Ascending aorta (tissue), 2 donors: ENCODE data around the gene SCN7A. TPM values are rescaled to one million over a fixed set of nuclear protein-coding genes. Genes with fewer than 3 reads are reported as not detected.

Source experiments
- DNase-seq, 2 donors: peaks; one replicate each; pipeline ENCODE4 v3.0.0-alpha.2; 2019; ENCODE audit warnings: low spot score in 2 of 2
- H3K27ac ChIP-seq, 2 donors: fragments of 200-600 bp; sonication (generic); one replicate each; pipeline ENCODE4 v1.5.1; 2016 to 2017; ENCODE audit warnings: mild to moderate bottlenecking in 1 of 2
- H3K27me3 ChIP-seq: fragments of 200-600 bp; sonication (generic); one replicate; pipeline ENCODE4 v1.5.1; 2017
- H3K36me3 ChIP-seq, 2 donors: fragments of 200-600 bp; sonication (generic); one replicate each; pipeline ENCODE4 v1.5.1; 2016
- H3K4me1 ChIP-seq, 2 donors: fragments of 200-600 bp; sonication (generic); one replicate each; pipeline ENCODE4 v1.5.1; 2016 to 2017; ENCODE audit warnings: mild to moderate bottlenecking in 1 of 2
- H3K4me3 ChIP-seq, 2 donors: fragments of 200-600 bp; sonication (generic); one replicate each; pipeline ENCODE4 v1.5.1; 2016 to 2017; ENCODE audit warnings: mild to moderate bottlenecking in 1 of 2
- H3K9me3 ChIP-seq, 2 donors: fragments of 200-600 bp; sonication (generic); one replicate each; pipeline ENCODE4 v1.5.1; 2016
- CTCF ChIP-seq, 3 experiments: fragments of 200-600 bp in 2 of 3; fragments of 450-650 bp in 1 of 3; sonication (generic) in 2 of 3; IDR thresholded peaks; one replicate each; pipeline ENCODE4 v1.5.1; 2016 to 2019; ENCODE audit warnings: antibody characterized with exemption in 3 of 3, mild to moderate bottlenecking in 1 of 3, moderate library complexity in 1 of 3
- intact Hi-C: fragments of 100-400 bp; cut with DNase I; formaldehyde crosslinking; loops from one replicate; pipeline ENCODE4 v1.15.1; 2023
- total RNA-seq: library from RNA; depleted of rRNA; stranded (reverse); fragments of >200 nt; gene quantifications from one replicate; pipeline ENCODE4 v1.1.0, GENCODE V29; 2016

The SCN7A gene
- total RNA-seq, 1 donor from 2014 or later, result 2.9 TPM

DNA sequence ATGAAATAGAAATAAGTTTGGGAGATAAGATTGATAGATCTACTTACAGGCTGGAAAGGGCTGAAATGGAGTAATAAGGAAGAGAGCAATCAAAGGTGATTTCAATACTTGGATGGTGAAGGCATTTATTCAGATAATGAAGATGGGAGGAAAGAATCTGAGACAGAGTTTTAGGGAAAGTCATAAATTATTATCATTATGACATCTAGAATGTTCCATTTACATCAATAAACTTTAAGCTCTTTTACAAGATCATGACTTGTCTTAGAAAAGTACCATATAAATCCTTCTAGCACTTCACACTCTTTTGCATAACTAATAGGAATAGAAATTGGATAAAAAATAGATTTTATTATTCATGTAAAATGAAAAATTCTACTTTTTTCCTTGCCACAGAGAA is 120.5 kb downstream of the SCN7A start:
- Histone ChIP-seq H3K4me3 (no peak overlapping the region), H3K4me1 (peaks cover 0 to 4% of the 10 kb centered on the region in 2 donors), H3K36me3 (no peaks in the 10 kb centered on the region), H3K27me3 (no peaks in the 10 kb centered on the region), H3K9me3 (no peaks in the 10 kb centered on the region), H3K27ac (no peak overlapping the region)
- no peak for DNase-seq
- intact Hi-C loops, result no loop called here
- TF ChIP-seq CTCF (IDR thresholded peaks at IDR 0.05), result no peak

DNA sequence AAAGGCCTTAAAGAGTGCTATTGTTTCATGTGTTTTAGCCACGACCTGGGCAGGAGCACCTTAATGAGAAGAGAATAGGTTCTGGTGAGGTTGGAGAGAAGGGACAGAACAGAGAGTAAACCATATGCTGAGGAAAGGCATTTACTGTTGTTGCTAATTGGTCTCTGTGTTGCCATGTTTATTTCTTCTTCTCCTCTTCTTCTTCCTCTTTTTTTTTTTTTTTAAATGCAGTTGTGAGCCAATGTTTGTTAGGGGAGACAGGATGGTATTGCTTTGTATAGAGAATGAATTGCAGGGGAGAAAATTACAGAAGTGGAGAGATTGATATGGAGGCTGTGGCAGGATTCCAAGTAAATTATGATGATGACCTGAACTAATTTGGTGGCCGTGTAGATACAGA is 120.9 kb downstream of the SCN7A start:
- no peak overlapping the region for H3K27ac ChIP-seq
- no peaks in the 10 kb centered on the region for H3K9me3 ChIP-seq
- H3K36me3 ChIP-seq, result no peaks in the 10 kb centered on the region
- no peak for TF ChIP-seq CTCF (IDR thresholded peaks at IDR 0.05)
- H3K4me1 ChIP-seq, result peaks cover 0 to 4% of the 10 kb centered on the region in 2 donors
- intact Hi-C loops, result no loop called here
- no peak for DNase-seq
- no peaks in the 10 kb centered on the region for H3K27me3 ChIP-seq
- no peak overlapping the region for H3K4me3 ChIP-seq

DNA sequence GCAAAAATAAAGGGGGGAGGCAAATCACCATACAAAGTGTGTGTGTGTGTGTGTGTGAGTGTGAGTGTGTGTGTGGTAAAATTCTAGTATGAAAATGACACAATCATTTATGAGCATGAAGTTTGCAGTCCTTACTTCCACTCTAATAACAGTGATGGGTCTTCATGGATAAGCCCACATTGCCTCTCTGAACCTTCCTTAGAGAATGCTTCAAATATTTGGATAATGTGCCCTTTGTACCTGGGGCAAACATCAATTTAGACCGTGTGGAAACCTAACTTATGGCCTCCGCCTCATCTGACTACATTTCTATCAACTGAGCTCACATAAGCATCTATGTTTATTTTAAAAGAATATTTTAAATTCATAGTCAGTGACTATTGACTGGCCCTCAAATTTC is 122.0 kb downstream of the SCN7A start:
- Histone ChIP-seq H3K4me1 (peaks cover 0 to 4% of the 10 kb centered on the region in 2 donors), H3K9me3 (no peaks in the 10 kb centered on the region), H3K27ac (no peak overlapping the region), H3K36me3 (no peaks in the 10 kb centered on the region), H3K4me3 (no peak overlapping the region), H3K27me3 (no peaks in the 10 kb centered on the region)
- no peak for TF ChIP-seq CTCF (IDR thresholded peaks at IDR 0.05)
- DNase-seq, result no peak
- intact Hi-C loops, result no loop called here

DNA sequence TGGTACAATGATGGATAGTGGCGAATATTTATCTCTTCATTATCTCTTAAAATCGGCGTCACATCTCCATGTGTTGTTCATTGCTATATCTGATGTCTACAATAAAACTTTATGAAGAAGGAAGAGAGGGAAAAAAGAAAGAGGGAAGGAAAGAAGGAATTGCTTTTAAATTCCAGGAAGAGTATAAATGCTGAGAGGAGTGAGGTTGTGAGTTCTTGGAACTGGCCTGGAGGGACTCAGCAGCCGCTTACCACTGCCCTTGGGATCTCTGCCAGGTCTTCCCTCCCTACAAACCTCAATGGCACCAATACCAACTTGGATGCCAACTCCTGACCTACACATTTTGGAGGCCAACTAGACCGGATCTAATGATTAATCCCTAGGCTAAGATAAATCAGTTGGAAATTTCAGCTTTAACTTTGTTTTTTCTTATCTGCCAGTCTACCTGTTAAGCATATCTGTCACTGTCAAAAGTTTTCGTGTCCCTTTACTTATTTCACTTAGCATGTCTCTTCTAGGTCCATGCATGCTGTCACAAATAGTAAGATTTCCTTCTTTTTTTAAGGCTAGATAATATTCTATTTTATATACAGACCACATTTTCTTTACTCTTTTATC is 128.1 kb downstream of the SCN7A start:
- DNase-seq, result no peak
- Histone ChIP-seq H3K4me3 (no peak overlapping the region), H3K27me3 (no peaks in the 10 kb centered on the region), H3K36me3 (no peaks in the 10 kb centered on the region), H3K4me1 (no peaks in the 10 kb centered on the region), H3K27ac (no peak overlapping the region), H3K9me3 (no peaks in the 10 kb centered on the region)
- intact Hi-C loops, result no loop called here
- TF ChIP-seq CTCF (IDR thresholded peaks at IDR 0.05), result no peak

- Histone ChIP-seq H3K4me3 (no peak overlapping the region), H3K4me1 (no peaks in the 10 kb centered on the region), H3K27me3 (no peaks in the 10 kb centered on the region), H3K27ac (no peak overlapping the region), H3K36me3 (no peaks in the 10 kb centered on the region), H3K9me3 (no peaks in the 10 kb centered on the region)
- TF ChIP-seq CTCF (IDR thresholded peaks at IDR 0.05), result no peak
- intact Hi-C loops, result no loop called here
- no peak for DNase-seq
These were observed 128.8 kb downstream of the SCN7A start for GRCh38 chr2:166365239-166365638.
